Measurements from ENCODE around the gene SDK1.

DNA sequence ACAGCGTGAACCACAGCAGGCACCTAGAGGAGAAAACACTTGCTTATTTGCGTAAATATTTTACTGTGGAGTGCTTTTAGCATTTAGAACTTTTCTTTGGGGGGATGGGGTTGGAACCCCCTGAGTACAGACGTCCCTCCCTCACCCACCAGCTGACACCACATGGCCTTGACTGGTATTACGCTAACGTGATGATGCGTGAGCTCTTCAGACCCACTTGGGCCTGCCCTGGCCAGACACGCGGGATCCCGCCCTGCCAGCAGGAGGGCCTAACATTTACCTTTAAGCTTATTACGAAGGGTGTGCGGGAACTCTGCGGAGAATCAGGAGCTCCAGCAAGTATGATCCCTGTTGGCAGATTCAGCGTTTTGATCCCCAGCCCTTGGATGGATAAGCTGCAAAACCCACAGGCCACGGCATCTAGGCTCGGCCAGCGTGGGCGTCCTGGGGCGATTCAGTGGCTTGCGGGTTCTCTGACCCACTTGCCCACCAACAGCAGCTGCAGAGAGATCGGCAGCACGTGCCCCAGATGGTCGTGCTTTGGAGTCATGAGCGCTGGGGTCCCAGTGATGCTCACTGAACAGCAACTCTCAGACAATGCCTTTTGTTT, 835.6 kb downstream of the SDK1 start:
- TF ChIP-seq, protein P1, sequence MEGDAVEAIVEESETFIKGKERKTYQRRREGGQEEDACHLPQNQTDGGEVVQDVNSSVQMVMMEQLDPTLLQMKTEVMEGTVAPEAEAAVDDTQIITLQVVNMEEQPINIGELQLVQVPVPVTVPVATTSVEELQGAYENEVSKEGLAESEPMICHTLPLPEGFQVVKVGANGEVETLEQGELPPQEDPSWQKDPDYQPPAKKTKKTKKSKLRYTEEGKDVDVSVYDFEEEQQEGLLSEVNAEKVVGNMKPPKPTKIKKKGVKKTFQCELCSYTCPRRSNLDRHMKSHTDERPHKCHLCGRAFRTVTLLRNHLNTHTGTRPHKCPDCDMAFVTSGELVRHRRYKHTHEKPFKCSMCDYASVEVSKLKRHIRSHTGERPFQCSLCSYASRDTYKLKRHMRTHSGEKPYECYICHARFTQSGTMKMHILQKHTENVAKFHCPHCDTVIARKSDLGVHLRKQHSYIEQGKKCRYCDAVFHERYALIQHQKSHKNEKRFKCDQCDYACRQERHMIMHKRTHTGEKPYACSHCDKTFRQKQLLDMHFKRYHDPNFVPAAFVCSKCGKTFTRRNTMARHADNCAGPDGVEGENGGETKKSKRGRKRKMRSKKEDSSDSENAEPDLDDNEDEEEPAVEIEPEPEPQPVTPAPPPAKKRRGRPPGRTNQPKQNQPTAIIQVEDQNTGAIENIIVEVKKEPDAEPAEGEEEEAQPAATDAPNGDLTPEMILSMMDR (conservative IDR thresholded peaks at IDR 0.05; ENCODE audit: low read length) = no peak
- TF ChIP-seq EZH2phosphoT487 (IDR thresholded peaks at IDR 0.05; ENCODE audit: borderline replicate concordance, low read depth, low read length) = no peak

Data from OCI-LY7 (cell line).